Measurements from ENCODE around the gene TMEM30A. TPM values are rescaled to one million over a fixed set of nuclear protein-coding genes. Genes with fewer than 3 reads are reported as not detected.
A peak's percentile ranks its signal among the peaks of the same experiment; 100 is the strongest.

TMEM30A gene
- total and polyA plus RNA-seq, 2 of the 13 experiments (the other 11 are each of a cell fraction or from before 2014, with no cell fraction given): 17.6 to 54.4 TPM

DNA sequence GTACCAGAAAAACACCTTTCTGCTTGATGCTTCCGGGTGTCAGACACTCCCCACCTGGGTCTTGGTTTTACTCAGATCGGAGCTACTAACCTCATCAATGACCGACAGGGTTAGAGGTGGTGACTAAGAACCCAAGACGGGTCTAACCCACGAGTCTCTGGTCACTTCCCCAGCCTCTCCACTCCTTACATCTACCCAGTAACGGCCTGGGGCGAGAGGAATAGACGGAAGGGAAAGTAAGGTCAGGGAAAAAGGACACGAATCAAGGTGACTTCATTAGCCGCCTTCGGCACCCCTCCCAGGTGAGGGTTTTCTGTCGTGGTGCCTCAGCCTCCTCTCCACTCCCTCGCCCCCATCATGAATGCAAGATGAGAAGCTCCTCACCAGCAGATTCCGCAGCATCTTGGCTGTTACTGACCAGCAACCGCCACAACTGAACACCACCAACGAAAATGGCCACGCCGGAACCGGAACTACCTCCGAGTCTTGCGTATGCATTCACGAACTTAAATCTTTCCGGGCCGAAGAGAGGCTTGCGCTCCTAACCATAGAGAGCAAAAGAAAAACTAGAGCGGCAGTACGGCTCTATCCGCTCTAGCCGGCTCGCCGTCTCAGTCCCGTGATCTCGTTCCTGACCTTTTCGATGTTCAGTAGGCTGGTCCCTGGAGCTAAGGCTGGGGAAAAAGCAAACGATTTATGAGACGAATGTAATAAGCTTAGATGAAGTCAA, 41.1 kb downstream of the TMEM30A start, which contains the start of gene COX7A2 (continued):
- TF ChIP-seq, protein P1, sequence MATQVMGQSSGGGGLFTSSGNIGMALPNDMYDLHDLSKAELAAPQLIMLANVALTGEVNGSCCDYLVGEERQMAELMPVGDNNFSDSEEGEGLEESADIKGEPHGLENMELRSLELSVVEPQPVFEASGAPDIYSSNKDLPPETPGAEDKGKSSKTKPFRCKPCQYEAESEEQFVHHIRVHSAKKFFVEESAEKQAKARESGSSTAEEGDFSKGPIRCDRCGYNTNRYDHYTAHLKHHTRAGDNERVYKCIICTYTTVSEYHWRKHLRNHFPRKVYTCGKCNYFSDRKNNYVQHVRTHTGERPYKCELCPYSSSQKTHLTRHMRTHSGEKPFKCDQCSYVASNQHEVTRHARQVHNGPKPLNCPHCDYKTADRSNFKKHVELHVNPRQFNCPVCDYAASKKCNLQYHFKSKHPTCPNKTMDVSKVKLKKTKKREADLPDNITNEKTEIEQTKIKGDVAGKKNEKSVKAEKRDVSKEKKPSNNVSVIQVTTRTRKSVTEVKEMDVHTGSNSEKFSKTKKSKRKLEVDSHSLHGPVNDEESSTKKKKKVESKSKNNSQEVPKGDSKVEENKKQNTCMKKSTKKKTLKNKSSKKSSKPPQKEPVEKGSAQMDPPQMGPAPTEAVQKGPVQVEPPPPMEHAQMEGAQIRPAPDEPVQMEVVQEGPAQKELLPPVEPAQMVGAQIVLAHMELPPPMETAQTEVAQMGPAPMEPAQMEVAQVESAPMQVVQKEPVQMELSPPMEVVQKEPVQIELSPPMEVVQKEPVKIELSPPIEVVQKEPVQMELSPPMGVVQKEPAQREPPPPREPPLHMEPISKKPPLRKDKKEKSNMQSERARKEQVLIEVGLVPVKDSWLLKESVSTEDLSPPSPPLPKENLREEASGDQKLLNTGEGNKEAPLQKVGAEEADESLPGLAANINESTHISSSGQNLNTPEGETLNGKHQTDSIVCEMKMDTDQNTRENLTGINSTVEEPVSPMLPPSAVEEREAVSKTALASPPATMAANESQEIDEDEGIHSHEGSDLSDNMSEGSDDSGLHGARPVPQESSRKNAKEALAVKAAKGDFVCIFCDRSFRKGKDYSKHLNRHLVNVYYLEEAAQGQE (IDR thresholded peaks at IDR 0.05; ENCODE audit: borderline replicate concordance in 1 of 2, low read depth in 1 of 2, low read length in 2 of 2): peak in 1 of 2 experiments; percentile 44; a peak in 1 of 4 replicates
- TF ChIP-seq NR2C2 (CRISPR knock-in tag; IDR thresholded peaks at IDR 0.05; ENCODE audit: borderline replicate concordance): peak; percentile 98
- no peak for TF ChIP-seq ZNF839 (CRISPR knock-in tag; IDR thresholded peaks at IDR 0.05; ENCODE audit: borderline replicate concordance)
- TF ChIP-seq ZMYM2 (CRISPR knock-in tag; IDR thresholded peaks at IDR 0.05): peak; percentile 22; the same call in 1 of the 2 replicates
- peak; percentile 96 for TF ChIP-seq IRF2 (CRISPR knock-in tag; IDR thresholded peaks at IDR 0.05)
- peak; percentile 53 for TF ChIP-seq NCOA2 (CRISPR knock-in tag; IDR thresholded peaks at IDR 0.05)
- no peak for TF ChIP-seq NONO (IDR thresholded peaks at IDR 0.05)
- peak; percentile 87 for TF ChIP-seq NONO (CRISPR knock-in tag; conservative IDR thresholded peaks at IDR 0.05)
- TF ChIP-seq, protein P2, sequence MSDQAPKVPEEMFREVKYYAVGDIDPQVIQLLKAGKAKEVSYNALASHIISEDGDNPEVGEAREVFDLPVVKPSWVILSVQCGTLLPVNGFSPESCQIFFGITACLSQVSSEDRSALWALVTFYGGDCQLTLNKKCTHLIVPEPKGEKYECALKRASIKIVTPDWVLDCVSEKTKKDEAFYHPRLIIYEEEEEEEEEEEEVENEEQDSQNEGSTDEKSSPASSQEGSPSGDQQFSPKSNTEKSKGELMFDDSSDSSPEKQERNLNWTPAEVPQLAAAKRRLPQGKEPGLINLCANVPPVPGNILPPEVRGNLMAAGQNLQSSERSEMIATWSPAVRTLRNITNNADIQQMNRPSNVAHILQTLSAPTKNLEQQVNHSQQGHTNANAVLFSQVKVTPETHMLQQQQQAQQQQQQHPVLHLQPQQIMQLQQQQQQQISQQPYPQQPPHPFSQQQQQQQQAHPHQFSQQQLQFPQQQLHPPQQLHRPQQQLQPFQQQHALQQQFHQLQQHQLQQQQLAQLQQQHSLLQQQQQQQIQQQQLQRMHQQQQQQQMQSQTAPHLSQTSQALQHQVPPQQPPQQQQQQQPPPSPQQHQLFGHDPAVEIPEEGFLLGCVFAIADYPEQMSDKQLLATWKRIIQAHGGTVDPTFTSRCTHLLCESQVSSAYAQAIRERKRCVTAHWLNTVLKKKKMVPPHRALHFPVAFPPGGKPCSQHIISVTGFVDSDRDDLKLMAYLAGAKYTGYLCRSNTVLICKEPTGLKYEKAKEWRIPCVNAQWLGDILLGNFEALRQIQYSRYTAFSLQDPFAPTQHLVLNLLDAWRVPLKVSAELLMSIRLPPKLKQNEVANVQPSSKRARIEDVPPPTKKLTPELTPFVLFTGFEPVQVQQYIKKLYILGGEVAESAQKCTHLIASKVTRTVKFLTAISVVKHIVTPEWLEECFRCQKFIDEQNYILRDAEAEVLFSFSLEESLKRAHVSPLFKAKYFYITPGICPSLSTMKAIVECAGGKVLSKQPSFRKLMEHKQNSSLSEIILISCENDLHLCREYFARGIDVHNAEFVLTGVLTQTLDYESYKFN (CRISPR knock-in tag; conservative IDR thresholded peaks at IDR 0.05): peak; percentile 41; the same call in 1 of the 2 replicates
- peak; percentile 94 for TF ChIP-seq ZNF501 (CRISPR knock-in tag; IDR thresholded peaks at IDR 0.05)
- TF ChIP-seq ZNF430 (CRISPR knock-in tag; IDR thresholded peaks at IDR 0.05): peak; percentile 87
- TF ChIP-seq FOXJ3 (CRISPR knock-in tag; IDR thresholded peaks at IDR 0.05; ENCODE audit: borderline replicate concordance): peak; percentile 14; the same call in 1 of the 2 replicates
- TF ChIP-seq, protein P3, sequence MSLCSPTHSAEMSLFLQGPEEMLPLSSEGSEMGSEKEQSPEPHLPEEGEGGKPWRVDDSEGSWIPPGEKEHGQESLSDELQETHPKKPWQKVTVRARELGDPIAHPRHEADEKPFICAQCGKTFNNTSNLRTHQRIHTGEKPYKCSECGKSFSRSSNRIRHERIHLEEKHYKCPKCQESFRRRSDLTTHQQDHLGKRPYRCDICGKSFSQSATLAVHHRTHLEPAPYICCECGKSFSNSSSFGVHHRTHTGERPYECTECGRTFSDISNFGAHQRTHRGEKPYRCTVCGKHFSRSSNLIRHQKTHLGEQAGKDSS (CRISPR knock-in tag; IDR thresholded peaks at IDR 0.05; ENCODE audit: borderline replicate concordance, low read depth): peak; percentile 35; the same call in 1 of the 2 replicates
- peak; percentile 53; the same call in 1 of the 2 replicates for TF ChIP-seq NFIC (IDR thresholded peaks at IDR 0.05; ENCODE audit: low read length)
- peak; percentile 91 for TF ChIP-seq CREM (IDR thresholded peaks at IDR 0.05)
- no peak for TF ChIP-seq CREM (CRISPR knock-in tag; IDR thresholded peaks at IDR 0.05)
- peak; percentile 55; the same call in 1 of the 2 replicates for TF ChIP-seq FOSL2 (CRISPR knock-in tag; IDR thresholded peaks at IDR 0.05)
- no peak for TF ChIP-seq SP1 (IDR thresholded peaks at IDR 0.05)
- peak; percentile 53; the same call in 1 of the 2 replicates for TF ChIP-seq SP1 (CRISPR knock-in tag; IDR thresholded peaks at IDR 0.05)
- TF ChIP-seq, protein P4, sequence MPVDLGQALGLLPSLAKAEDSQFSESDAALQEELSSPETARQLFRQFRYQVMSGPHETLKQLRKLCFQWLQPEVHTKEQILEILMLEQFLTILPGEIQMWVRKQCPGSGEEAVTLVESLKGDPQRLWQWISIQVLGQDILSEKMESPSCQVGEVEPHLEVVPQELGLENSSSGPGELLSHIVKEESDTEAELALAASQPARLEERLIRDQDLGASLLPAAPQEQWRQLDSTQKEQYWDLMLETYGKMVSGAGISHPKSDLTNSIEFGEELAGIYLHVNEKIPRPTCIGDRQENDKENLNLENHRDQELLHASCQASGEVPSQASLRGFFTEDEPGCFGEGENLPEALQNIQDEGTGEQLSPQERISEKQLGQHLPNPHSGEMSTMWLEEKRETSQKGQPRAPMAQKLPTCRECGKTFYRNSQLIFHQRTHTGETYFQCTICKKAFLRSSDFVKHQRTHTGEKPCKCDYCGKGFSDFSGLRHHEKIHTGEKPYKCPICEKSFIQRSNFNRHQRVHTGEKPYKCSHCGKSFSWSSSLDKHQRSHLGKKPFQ (CRISPR knock-in tag; IDR thresholded peaks at IDR 0.05; ENCODE audit: insufficient replicate concordance): no peak

Measured in HepG2 (cell line).